IMR-90 (cell line): ENCODE results near the gene ASB4. TPM values are rescaled to one million over a fixed set of nuclear protein-coding genes. Genes with fewer than 3 reads are reported as not detected.

Source experiments
- ATAC-seq: fragments of 200-7000 bp; cut with Tn5 transposase; 2 replicates; pipeline ENCODE4 v1.9.1; 2020; ENCODE audit warnings: low read depth, mild to moderate bottlenecking, moderate library complexity
- BruUV-seq: library from RNA; stranded (reverse); fragments of 400-500 nt; replicated peaks from 2 replicates; lab custom pipeline; 2021; lab: Mats Ljungman, UMichigan
- CTCF ChIA-PET: fragments of 300-600 bp; formaldehyde crosslinking; extraction: SDS; loops from one replicate; lab custom pipeline; 2021; ENCODE audit warnings: antibody characterized with exemption; lab: Yijun Ruan, JAX
- POLR2A ChIA-PET: fragments of 300-600 bp; sonication (Branson Sonifier 250); formaldehyde crosslinking; loops from one replicate; lab custom pipeline; 2022; ENCODE audit warnings: antibody characterized with exemption; ENCODE audit not compliant: unreplicated experiment; lab: Charles Lee
- DNase-seq: peaks from one replicate; pipeline ENCODE4 v3.0.0; 2013
- H2AFZ ChIP-seq: replicated peaks from 2 replicates; pipeline ENCODE3; 2013; ENCODE audit warnings: low read length, mild to moderate bottlenecking; ENCODE audit not compliant: poor library complexity
- H2AK5ac ChIP-seq: 2 replicates; pipeline ENCODE4 v1.6.1; 2013; ENCODE audit warnings: low read depth, low read length, inconsistent platforms
- H2AK9ac ChIP-seq: replicated peaks from 2 replicates; pipeline ENCODE3; 2013; ENCODE audit warnings: mild to moderate bottlenecking, low read depth, low read length, moderate library complexity; ENCODE audit not compliant: poor library complexity
- H2BK120ac ChIP-seq: 2 replicates; pipeline ENCODE4 v1.6.1; 2013; ENCODE audit warnings: low read depth, low read length, inconsistent platforms
- H2BK15ac ChIP-seq: 3 replicates; pipeline ENCODE4 v1.6.1; 2013; ENCODE audit warnings: low read depth, low read length, inconsistent platforms
- H2BK20ac ChIP-seq: 2 replicates; pipeline ENCODE4 v1.6.1; 2013; ENCODE audit warnings: low read depth, mild to moderate bottlenecking, inconsistent platforms, low read length, moderate library complexity
- H2BK5ac ChIP-seq: 2 replicates; pipeline ENCODE4 v1.6.1; 2013; ENCODE audit warnings: mild to moderate bottlenecking, low read depth, low read length, inconsistent platforms; ENCODE audit not compliant: poor library complexity, severe bottlenecking
- H3K14ac ChIP-seq: replicated peaks from 2 replicates; pipeline ENCODE4 v1.6.1; 2013; ENCODE audit warnings: low read depth, low read length, inconsistent platforms
- H3K18ac ChIP-seq: 2 replicates; pipeline ENCODE4 v1.6.1; 2013; ENCODE audit warnings: low read depth, low read length, control low read depth
- H3K23ac ChIP-seq: 2 replicates; pipeline ENCODE4 v1.6.1; 2013; ENCODE audit warnings: low read depth, low read length, inconsistent platforms
- H3K27ac ChIP-seq: 2 replicates; pipeline ENCODE4 v1.5.1; 2013; ENCODE audit warnings: mild to moderate bottlenecking, control low read depth, low read length; ENCODE audit not compliant: insufficient read depth
- H3K27me3 ChIP-seq: 2 replicates; pipeline ENCODE4 v1.6.1; 2013; ENCODE audit warnings: low read length; ENCODE audit not compliant: control insufficient read depth, insufficient read depth
- H3K36me3 ChIP-seq: 2 replicates; pipeline ENCODE4 v1.6.1; 2013; ENCODE audit warnings: low read length, mixed read lengths; ENCODE audit not compliant: control insufficient read depth, insufficient read depth
- H3K4ac ChIP-seq: 2 replicates; pipeline ENCODE4 v1.6.1; 2013; ENCODE audit warnings: low read depth, low read length, inconsistent platforms
- H3K4me1 ChIP-seq: 2 replicates; pipeline ENCODE4 v1.6.1; 2013; ENCODE audit warnings: low read length, mixed read lengths; ENCODE audit not compliant: control insufficient read depth, insufficient read depth
- H3K4me2 ChIP-seq: 2 replicates; pipeline ENCODE4 v1.6.1; 2013; ENCODE audit warnings: low read depth, mild to moderate bottlenecking, control low read depth, low read length, moderate library complexity
- H3K4me3 ChIP-seq: 2 replicates; pipeline ENCODE4 v1.5.1; 2013; ENCODE audit warnings: low read depth, mild to moderate bottlenecking, control low read depth, low read length, moderate library complexity; ENCODE audit not compliant: insufficient read depth
- H3K56ac ChIP-seq: 2 replicates; pipeline ENCODE4 v1.6.1; 2013; ENCODE audit warnings: low read length, inconsistent platforms; ENCODE audit not compliant: insufficient read depth; ENCODE audit errors: extremely low read depth
- H3K79me1 ChIP-seq, 2 experiments: 2 replicates each; pipeline ENCODE4 v1.6.1; 2013; ENCODE audit warnings: low read length in 2 of 2, inconsistent platforms in 1 of 2, low read depth in 1 of 2
- H3K9ac ChIP-seq: 2 replicates; pipeline ENCODE4 v1.6.1; 2013; ENCODE audit warnings: low read depth, low read length, control low read depth
- H3K9me1 ChIP-seq: 2 replicates; pipeline ENCODE4 v1.6.1; 2013; ENCODE audit warnings: low read length, inconsistent platforms; ENCODE audit not compliant: insufficient read depth
- H3K9me3 ChIP-seq: 2 replicates; pipeline ENCODE4 v1.6.1; 2013; ENCODE audit warnings: low read length; ENCODE audit not compliant: control insufficient read depth, insufficient read depth
- H4K20me1 ChIP-seq: 2 replicates; pipeline ENCODE4 v1.6.1; 2013; ENCODE audit warnings: low read length, inconsistent platforms; ENCODE audit not compliant: insufficient read depth
- H4K5ac ChIP-seq: 2 replicates; pipeline ENCODE4 v1.6.1; 2013; ENCODE audit warnings: mild to moderate bottlenecking, low read depth, low read length, control low read depth
- H4K8ac ChIP-seq, 2 experiments: 2 replicates each; pipeline ENCODE4 v1.6.1; 2013; ENCODE audit warnings: low read depth in 2 of 2, low read length in 2 of 2, control low read depth in 1 of 2, inconsistent platforms in 1 of 2
- H4K91ac ChIP-seq: 2 replicates; pipeline ENCODE4 v1.6.1; 2013; ENCODE audit warnings: low read depth, low read length, inconsistent platforms; ENCODE audit not compliant: insufficient read depth
- MAZ ChIP-seq: IDR thresholded peaks from 2 replicates; pipeline ENCODE4 v1.6.1; 2012; ENCODE audit warnings: low read depth, mild to moderate bottlenecking, low read length, improper control_type of control experiment, moderate library complexity, borderline replicate concordance
- WGBS, 2 experiments: methylation state at CpG; one replicate each; pipeline versions ENCODE4 v1.1.5 to v1.1.7; 2013; ENCODE audit warnings: missing lambda C conversion rate in 2 of 2; ENCODE audit not compliant: insufficient read length in 1 of 2; ENCODE audit errors: extremely low coverage in 2 of 2; 5-methylcytosine and 5-hydroxymethylcytosine counted together
- dilution Hi-C: fragments of 300-500 bp; cut with HindIII; formaldehyde crosslinking; loops from one replicate; pipeline ENCODE4 v1.14.3; 2018; ENCODE audit warnings: low sequenced_read_pairs; ENCODE audit not compliant: unreplicated experiment
- in situ Hi-C: fragments of 300-500 bp; cut with MboI; formaldehyde crosslinking; loops from 3 replicates; pipeline ENCODE4 v1.14.3; 2019; ENCODE audit warnings: low sequenced_read_pairs, inconsistent platforms, mixed read lengths
- intact Hi-C: fragments of 100-400 bp; cut with micrococcal nuclease; formaldehyde crosslinking; loops from 2 replicates; pipeline ENCODE4 v1.10.0; 2022
- polyA plus RNA-seq, 3 experiments: library from polyadenylated mRNA; depleted of rRNA; stranded (reverse); fragments of >200 nt; gene quantifications; 2 replicates each; pipeline ENCODE4 v1.2.3, GENCODE V29; 2012; ENCODE audit warnings: low replicate concordance in 1 of 3
- total RNA-seq: library from RNA; depleted of rRNA; stranded (reverse); fragments of >200 nt; gene quantifications from 2 replicates; pipeline ENCODE4 v1.2.3, GENCODE V29; 2012
- TF ChIP-seq, protein P1 (sequence below): fragments of 150-350 bp; IDR thresholded peaks from 2 replicates; pipeline ENCODE4 v1.6.1; 2017; ENCODE audit warnings: mild to moderate bottlenecking, antibody characterized with exemption, low read length, low read depth

Gene ASB4
- total and polyA plus RNA-seq, 2 of the 4 experiments (the other 2 are of a cell fraction), result not detected

DNA sequence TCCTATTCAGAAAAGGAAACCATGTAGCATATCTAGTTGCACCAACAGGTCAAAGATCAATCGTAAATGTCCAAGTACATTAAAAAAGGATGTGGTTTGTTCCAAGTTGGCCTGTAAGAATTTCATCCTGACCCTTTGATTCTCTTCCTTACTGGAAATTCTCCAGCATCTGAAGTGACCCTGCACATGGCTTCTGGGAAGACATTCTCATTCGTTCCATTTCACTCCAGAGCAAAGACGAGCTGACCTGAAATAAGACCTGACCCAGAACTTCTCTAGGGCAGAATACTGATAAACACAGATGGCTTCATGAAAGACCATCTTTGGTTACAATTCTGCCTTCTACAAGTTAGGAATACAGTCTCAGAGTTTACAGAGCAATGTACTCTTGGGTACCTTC is 39.8 kb downstream of the ASB4 start:
- H4K8ac ChIP-seq, result no peak overlapping the region
- POLR2A ChIA-PET, result no interaction called here
- no peak for TF ChIP-seq MAZ
- TF ChIP-seq, protein P1, sequence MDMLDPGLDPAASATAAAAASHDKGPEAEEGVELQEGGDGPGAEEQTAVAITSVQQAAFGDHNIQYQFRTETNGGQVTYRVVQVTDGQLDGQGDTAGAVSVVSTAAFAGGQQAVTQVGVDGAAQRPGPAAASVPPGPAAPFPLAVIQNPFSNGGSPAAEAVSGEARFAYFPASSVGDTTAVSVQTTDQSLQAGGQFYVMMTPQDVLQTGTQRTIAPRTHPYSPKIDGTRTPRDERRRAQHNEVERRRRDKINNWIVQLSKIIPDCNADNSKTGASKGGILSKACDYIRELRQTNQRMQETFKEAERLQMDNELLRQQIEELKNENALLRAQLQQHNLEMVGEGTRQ, result no peak
- no peak overlapping the region for H3K14ac ChIP-seq
- H3K18ac ChIP-seq, result no peak overlapping the region
- no peak overlapping the region for H4K91ac ChIP-seq
- no peaks in the 10 kb centered on the region for H3K4me1 ChIP-seq
- no peak overlapping the region for H4K5ac ChIP-seq
- H2BK5ac ChIP-seq, result no peak overlapping the region
- no peaks in the 10 kb centered on the region for H3K9me3 ChIP-seq
- no peak overlapping the region for H2AK9ac ChIP-seq
- H3K56ac ChIP-seq, result no peak overlapping the region
- no peak overlapping the region for H3K27ac ChIP-seq
- no peak overlapping the region for H2AK5ac ChIP-seq
- dilution Hi-C loops (no loop called here), in situ Hi-C loops (no loop called here), intact Hi-C loops (loop anchor here (5.0 kb wide), 1 partner anchor 347 kb away; no protein-coding TSS in a partner anchor)
- no peak overlapping the region for H3K4me2 ChIP-seq
- no peaks in the 10 kb centered on the region for H3K9me1 ChIP-seq
- H2AFZ ChIP-seq, result no peak overlapping the region
- no peak for ATAC-seq
- BruUV-seq, result no TSS peak
- H3K79me1 ChIP-seq, result no peaks in the 10 kb centered on the region
- CTCF ChIA-PET, result interaction anchor here (1.7 to 5.3 kb wide), 2 partner anchors 14 to 164 kb away, joined by 10 to 80 read pairs; no protein-coding TSS in a partner anchor
- H3K27me3 ChIP-seq, result peaks cover 9% of the 10 kb centered on the region
- no peaks in the 10 kb centered on the region for H4K20me1 ChIP-seq
- WGBS, 2 experiments, result 0% methylated on average over 1 of the region's 3 CpGs; no CpG with 5 or more reads in 1 of the 2 experiments
- H2BK20ac ChIP-seq, result no peak overlapping the region
- no peak overlapping the region for H2BK15ac ChIP-seq
- no peaks in the 10 kb centered on the region for H3K36me3 ChIP-seq
- H3K4me3 ChIP-seq, result no peak overlapping the region
- H3K23ac ChIP-seq, result no peak overlapping the region
- no peak for DNase-seq
- no peak overlapping the region for H2BK120ac ChIP-seq
- no peak overlapping the region for H3K9ac ChIP-seq
- H3K4ac ChIP-seq, result no peak overlapping the region
